HEK293 (cell line): ENCODE results near the gene ELL2.
A peak's percentile ranks its signal among the peaks of the same experiment; 100 is the strongest.

Experiments
- CTCF ChIA-PET: fragments of 350-600 bp; formaldehyde crosslinking; extraction: SDS; loops from one replicate; lab custom pipeline; 2021; ENCODE audit warnings: antibody characterized with exemption; lab: Yijun Ruan, JAX
- POLR2A ChIA-PET: fragments of 300-600 bp; formaldehyde crosslinking; extraction: SDS; loops from one replicate; lab custom pipeline; 2020; ENCODE audit warnings: antibody characterized with exemption, inconsistent platforms; lab: Yijun Ruan, JAX
- H3K27ac ChIP-seq: fragments of 200-500 bp; sonication (Bioruptor generic); 2 replicates; pipeline ENCODE4 v1.5.1; 2014; ENCODE audit warnings: low read depth, low read length, control low read depth, inconsistent platforms; ENCODE audit errors: extremely low read depth
- H3K36me3 ChIP-seq, 2 experiments: fragments of 200-500 bp in 1 of 2; sonication (Bioruptor generic) in 1 of 2; 1 replicate in 1 of 2; 2 replicates in 1 of 2; pipeline ENCODE4 v1.5.1; 2014 to 2017; ENCODE audit warnings: inconsistent platforms in 2 of 2, low read length in 2 of 2; ENCODE audit not compliant: control insufficient read depth in 2 of 2, insufficient read depth in 1 of 2
- H3K4me1 ChIP-seq: fragments of 200-500 bp; sonication (Bioruptor generic); 2 replicates; pipeline ENCODE4 v1.5.1; 2014; ENCODE audit warnings: mild to moderate bottlenecking, low read length, inconsistent platforms; ENCODE audit not compliant: control insufficient read depth, insufficient read depth
- H3K4me3 ChIP-seq: 2 replicates; pipeline ENCODE4 v1.5.1; 2011; ENCODE audit warnings: low read depth, mild to moderate bottlenecking, control low read depth, low read length, moderate library complexity
- H3K9me3 ChIP-seq: fragments of 200-500 bp; sonication (Bioruptor generic); 2 replicates; pipeline ENCODE4 v1.5.1; 2014; ENCODE audit warnings: low read depth, low read length, inconsistent platforms; ENCODE audit not compliant: control insufficient read depth, insufficient read depth
- HOXA7 ChIP-seq: sonication (generic); formaldehyde crosslinking; IDR thresholded peaks from 2 replicates; pipeline ENCODE4 v1.8.1; 2022; ENCODE audit warnings: missing genetic modification reagents, borderline replicate concordance
- KLF7 ChIP-seq: fragments of 450-650 bp; formaldehyde crosslinking; IDR thresholded peaks from 2 replicates; pipeline ENCODE4 v1.5.1; 2016; ENCODE audit warnings: missing biosample characterization, missing genetic modification characterization, borderline replicate concordance
- REPIN1 ChIP-seq: fragments of 450-650 bp; formaldehyde crosslinking; IDR thresholded peaks from 2 replicates; pipeline ENCODE4 v1.5.1; 2017; ENCODE audit warnings: missing biosample characterization, missing genetic modification characterization, low read depth
- SETDB1 ChIP-seq: IDR thresholded peaks from one replicate; pipeline ENCODE4 v1.6.1; 2017; ENCODE audit warnings: mild to moderate bottlenecking, low read length, moderate library complexity, mixed read lengths; ENCODE audit not compliant: insufficient read length
- ZBTB17 ChIP-seq: fragments of 450-650 bp; formaldehyde crosslinking; IDR thresholded peaks from 2 replicates; pipeline ENCODE4 v1.5.1; 2016; ENCODE audit warnings: missing biosample characterization, missing genetic modification characterization
- ZEB2 ChIP-seq: fragments of 450-650 bp; formaldehyde crosslinking; IDR thresholded peaks from 2 replicates; pipeline ENCODE4 v1.5.1; 2016; ENCODE audit warnings: missing biosample characterization, missing genetic modification characterization
- ZNF169 ChIP-seq: fragments of 450-650 bp; formaldehyde crosslinking; IDR thresholded peaks from 2 replicates; pipeline ENCODE4 v1.5.1; 2016; ENCODE audit warnings: missing biosample characterization, missing genetic modification characterization
- ZNF2 ChIP-seq: fragments of 450-650 bp; formaldehyde crosslinking; IDR thresholded peaks from 2 replicates; pipeline ENCODE4 v1.5.1; 2016; ENCODE audit warnings: missing biosample characterization, missing genetic modification characterization
- ZNF23 ChIP-seq: fragments of 450-650 bp; formaldehyde crosslinking; IDR thresholded peaks from 2 replicates; pipeline ENCODE4 v1.5.1; 2016; ENCODE audit warnings: missing biosample characterization, missing genetic modification characterization, borderline replicate concordance
- ZNF274 ChIP-seq, 2 experiments: fragments of 200-500 bp in 1 of 2; fragments of 450-650 bp in 1 of 2; sonication (Bioruptor generic) in 1 of 2; formaldehyde crosslinking in 1 of 2; IDR thresholded peaks; 2 replicates each; pipeline versions ENCODE4 v1.5.1 to v1.6.1; 2014 to 2016; ENCODE audit warnings: borderline replicate concordance in 1 of 2, inconsistent platforms in 1 of 2, low read length in 1 of 2, missing biosample characterization in 1 of 2, missing genetic modification characterization in 1 of 2
- ZNF354C ChIP-seq: fragments of 450-650 bp; formaldehyde crosslinking; IDR thresholded peaks from 2 replicates; pipeline ENCODE4 v1.5.1; 2016; ENCODE audit warnings: missing biosample characterization, missing genetic modification characterization, low read depth, borderline replicate concordance
- ZNF366 ChIP-seq: fragments of 450-650 bp; formaldehyde crosslinking; conservative IDR thresholded peaks from 2 replicates; pipeline ENCODE4 v1.5.1; 2016; ENCODE audit warnings: missing biosample characterization, missing genetic modification characterization
- ZNF549 ChIP-seq: fragments of 450-650 bp; IDR thresholded peaks from 2 replicates; pipeline ENCODE4 v1.5.1; 2018; ENCODE audit warnings: missing biosample characterization, missing genetic modification characterization, mild to moderate bottlenecking, inconsistent platforms, moderate library complexity
- ZNF600 ChIP-seq: fragments of 450-650 bp; formaldehyde crosslinking; IDR thresholded peaks from 2 replicates; pipeline ENCODE4 v1.5.1; 2016; ENCODE audit warnings: missing biosample characterization, missing genetic modification characterization
- ZNF660 ChIP-seq: fragments of 450-650 bp; IDR thresholded peaks from 2 replicates; pipeline ENCODE4 v1.5.1; 2018; ENCODE audit warnings: missing biosample characterization, mild to moderate bottlenecking, missing genetic modification characterization
- ZNF843 ChIP-seq: fragments of 450-650 bp; formaldehyde crosslinking; IDR thresholded peaks from 2 replicates; pipeline ENCODE4 v1.5.1; 2016; ENCODE audit warnings: missing biosample characterization, missing genetic modification characterization
- TF ChIP-seq, protein P1 (sequence below): fragments of 450-650 bp; formaldehyde crosslinking; IDR thresholded peaks from 2 replicates; pipeline ENCODE4 v1.5.1; 2017; ENCODE audit warnings: missing biosample characterization, missing genetic modification characterization
- TF ChIP-seq, protein P2 (sequence below): fragments of 450-650 bp; formaldehyde crosslinking; IDR thresholded peaks from 2 replicates; pipeline ENCODE4 v1.5.0; 2017; ENCODE audit warnings: missing biosample characterization, missing genetic modification characterization, borderline replicate concordance
- TF ChIP-seq, protein P3 (sequence below): fragments of 450-650 bp; formaldehyde crosslinking; IDR thresholded peaks from 2 replicates; pipeline ENCODE4 v1.5.1; 2016; ENCODE audit warnings: missing biosample characterization, missing genetic modification characterization
- TF ChIP-seq, protein P4 (sequence below): fragments of 450-650 bp; formaldehyde crosslinking; optimal IDR thresholded peaks from 2 replicates; pipeline ENCODE3; 2016; ENCODE audit warnings: missing biosample characterization, mild to moderate bottlenecking, missing genetic modification characterization
- TF ChIP-seq, protein P5 (sequence below): fragments of 450-650 bp; formaldehyde crosslinking; IDR thresholded peaks from 2 replicates; pipeline ENCODE4 v1.5.1; 2016; ENCODE audit warnings: missing biosample characterization, missing genetic modification characterization, borderline replicate concordance
- TF ChIP-seq, protein P6 (sequence below): fragments of 450-650 bp; formaldehyde crosslinking; IDR thresholded peaks from 2 replicates; pipeline ENCODE4 v1.5.1; 2016; ENCODE audit warnings: missing biosample characterization, missing genetic modification characterization

ELL2 gene

DNA sequence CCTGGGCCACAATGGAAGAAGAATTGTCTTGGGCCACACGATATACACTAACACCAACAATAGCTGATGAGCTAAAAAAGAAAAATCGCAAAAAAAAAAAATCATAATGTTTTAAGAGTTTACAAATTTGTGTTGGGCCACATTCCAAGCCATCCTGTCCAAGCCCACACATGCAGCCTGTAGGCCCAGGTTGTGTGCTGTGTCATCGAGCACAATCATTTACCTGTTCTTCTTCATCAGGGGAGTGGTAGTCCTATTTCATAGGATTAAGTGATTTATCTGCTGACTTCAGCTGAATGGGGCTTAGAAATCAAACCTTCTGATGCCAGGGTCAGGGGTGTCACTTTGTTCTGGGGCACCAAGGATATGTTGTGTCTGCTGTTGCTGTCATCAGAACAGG is 44.6 kb upstream of the ELL2 start (continued):
- no peak for TF ChIP-seq ZNF549
- no peak for TF ChIP-seq ZEB2 (tag by site-specific recombination)
- TF ChIP-seq ZNF2 (tag by site-specific recombination): no peak
- TF ChIP-seq, protein P1, sequence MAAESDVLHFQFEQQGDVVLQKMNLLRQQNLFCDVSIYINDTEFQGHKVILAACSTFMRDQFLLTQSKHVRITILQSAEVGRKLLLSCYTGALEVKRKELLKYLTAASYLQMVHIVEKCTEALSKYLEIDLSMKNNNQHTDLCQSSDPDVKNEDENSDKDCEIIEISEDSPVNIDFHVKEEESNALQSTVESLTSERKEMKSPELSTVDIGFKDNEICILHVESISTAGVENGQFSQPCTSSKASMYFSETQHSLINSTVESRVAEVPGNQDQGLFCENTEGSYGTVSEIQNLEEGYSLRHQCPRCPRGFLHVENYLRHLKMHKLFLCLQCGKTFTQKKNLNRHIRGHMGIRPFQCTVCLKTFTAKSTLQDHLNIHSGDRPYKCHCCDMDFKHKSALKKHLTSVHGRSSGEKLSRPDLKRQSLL (tag by site-specific recombination): no peak
- TF ChIP-seq, protein P2, sequence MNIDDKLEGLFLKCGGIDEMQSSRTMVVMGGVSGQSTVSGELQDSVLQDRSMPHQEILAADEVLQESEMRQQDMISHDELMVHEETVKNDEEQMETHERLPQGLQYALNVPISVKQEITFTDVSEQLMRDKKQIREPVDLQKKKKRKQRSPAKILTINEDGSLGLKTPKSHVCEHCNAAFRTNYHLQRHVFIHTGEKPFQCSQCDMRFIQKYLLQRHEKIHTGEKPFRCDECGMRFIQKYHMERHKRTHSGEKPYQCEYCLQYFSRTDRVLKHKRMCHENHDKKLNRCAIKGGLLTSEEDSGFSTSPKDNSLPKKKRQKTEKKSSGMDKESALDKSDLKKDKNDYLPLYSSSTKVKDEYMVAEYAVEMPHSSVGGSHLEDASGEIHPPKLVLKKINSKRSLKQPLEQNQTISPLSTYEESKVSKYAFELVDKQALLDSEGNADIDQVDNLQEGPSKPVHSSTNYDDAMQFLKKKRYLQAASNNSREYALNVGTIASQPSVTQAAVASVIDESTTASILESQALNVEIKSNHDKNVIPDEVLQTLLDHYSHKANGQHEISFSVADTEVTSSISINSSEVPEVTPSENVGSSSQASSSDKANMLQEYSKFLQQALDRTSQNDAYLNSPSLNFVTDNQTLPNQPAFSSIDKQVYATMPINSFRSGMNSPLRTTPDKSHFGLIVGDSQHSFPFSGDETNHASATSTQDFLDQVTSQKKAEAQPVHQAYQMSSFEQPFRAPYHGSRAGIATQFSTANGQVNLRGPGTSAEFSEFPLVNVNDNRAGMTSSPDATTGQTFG (tag by site-specific recombination): no peak
- no peak for TF ChIP-seq REPIN1 (tag by site-specific recombination)
- TF ChIP-seq HOXA7 (CRISPR knock-in tag): no peak

DNA sequence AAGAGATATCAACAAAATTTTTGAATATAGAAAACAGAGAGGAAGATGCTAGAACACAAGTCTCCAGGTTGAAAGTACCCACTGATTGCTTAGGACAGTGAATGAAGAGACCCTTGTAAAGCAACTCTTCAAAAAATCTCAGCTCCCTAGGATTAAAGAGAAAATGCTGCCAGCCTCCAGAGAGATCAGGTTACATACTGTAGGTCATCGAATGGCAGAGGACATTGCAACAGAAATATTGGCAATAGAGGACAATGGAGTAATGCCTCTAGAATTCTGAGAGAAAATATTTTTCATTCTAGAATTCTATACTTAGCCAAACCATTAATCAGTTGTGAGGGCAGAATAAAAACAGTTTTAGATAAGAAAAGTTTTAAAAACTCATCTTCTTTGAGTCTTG is 43.1 kb upstream of the ELL2 start:
- Histone ChIP-seq H3K4me1 (no peaks in the 10 kb centered on the region), H3K4me3 (no peak overlapping the region), H3K36me3 (no peaks in the 10 kb centered on the region), H3K27ac (no peak overlapping the region), H3K9me3 (no peaks in the 10 kb centered on the region)
- TF ChIP-seq SETDB1: peak; percentile 71
- no peak for TF ChIP-seq ZBTB17 (tag by site-specific recombination)
- CTCF ChIA-PET: interaction anchor here (0.6 kb wide), 1 partner anchor 673 kb away, joined by 4 read pairs; no protein-coding TSS in a partner anchor
- POLR2A ChIA-PET: no interaction called here

DNA sequence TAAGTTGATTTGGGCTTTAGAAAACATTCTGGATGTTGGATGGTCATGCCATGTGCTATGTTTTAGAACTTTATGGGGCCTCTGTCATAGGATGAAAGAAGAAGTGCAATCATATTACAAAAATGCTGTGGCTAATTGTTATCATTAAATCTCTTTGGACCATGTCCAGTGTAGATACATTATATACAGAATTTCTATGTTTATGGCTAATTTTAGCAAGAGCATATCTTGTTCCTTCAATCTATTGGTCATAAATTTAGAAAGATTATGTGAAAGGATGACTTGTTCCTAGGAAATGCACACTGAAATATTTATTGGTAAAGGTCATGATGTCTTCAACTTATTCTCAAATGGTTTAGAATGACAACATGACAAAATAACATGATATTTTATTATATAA is 42.4 kb upstream of the ELL2 start:
- Histone ChIP-seq H3K9me3 (no peaks in the 10 kb centered on the region), H3K4me1 (no peaks in the 10 kb centered on the region), H3K27ac (no peak overlapping the region), H3K36me3 (no peaks in the 10 kb centered on the region), H3K4me3 (no peak overlapping the region)
- POLR2A ChIA-PET: no interaction called here
- CTCF ChIA-PET: no interaction called here
- TF ChIP-seq ZNF354C (tag by site-specific recombination) (no peak), ZNF549 (no peak), ZNF843 (tag by site-specific recombination) (no peak), ZNF23 (tag by site-specific recombination) (no peak), KLF7 (tag by site-specific recombination) (no peak), ZNF366 (tag by site-specific recombination) (no peak), ZNF600 (tag by site-specific recombination) (no peak), ZNF169 (tag by site-specific recombination) (no peak), ZNF274 (IDR thresholded peaks at IDR 0.05; ENCODE audit: low read length) (no peak), ZNF274 (tag by site-specific recombination; IDR thresholded peaks at IDR 0.05; ENCODE audit: borderline replicate concordance) (no peak), ZNF660 (tag by site-specific recombination) (no peak)
- TF ChIP-seq, protein P3, sequence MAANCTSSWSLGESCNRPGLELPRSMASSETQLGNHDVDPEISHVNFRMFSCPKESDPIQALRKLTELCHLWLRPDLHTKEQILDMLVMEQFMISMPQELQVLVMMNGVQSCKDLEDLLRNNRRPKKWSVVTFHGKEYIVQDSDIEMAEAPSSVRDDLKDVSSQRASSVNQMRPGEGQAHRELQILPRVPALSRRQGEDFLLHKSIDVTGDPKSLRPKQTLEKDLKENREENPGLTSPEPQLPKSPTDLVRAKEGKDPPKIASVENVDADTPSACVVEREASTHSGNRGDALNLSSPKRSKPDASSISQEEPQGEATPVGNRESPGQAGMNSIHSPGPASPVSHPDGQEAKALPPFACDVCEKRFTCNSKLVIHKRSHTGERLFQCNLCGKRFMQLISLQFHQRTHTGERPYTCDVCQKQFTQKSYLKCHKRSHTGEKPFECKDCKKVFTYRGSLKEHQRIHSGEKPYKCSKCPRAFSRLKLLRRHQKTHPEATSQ (tag by site-specific recombination): no peak
- TF ChIP-seq, protein P4, sequence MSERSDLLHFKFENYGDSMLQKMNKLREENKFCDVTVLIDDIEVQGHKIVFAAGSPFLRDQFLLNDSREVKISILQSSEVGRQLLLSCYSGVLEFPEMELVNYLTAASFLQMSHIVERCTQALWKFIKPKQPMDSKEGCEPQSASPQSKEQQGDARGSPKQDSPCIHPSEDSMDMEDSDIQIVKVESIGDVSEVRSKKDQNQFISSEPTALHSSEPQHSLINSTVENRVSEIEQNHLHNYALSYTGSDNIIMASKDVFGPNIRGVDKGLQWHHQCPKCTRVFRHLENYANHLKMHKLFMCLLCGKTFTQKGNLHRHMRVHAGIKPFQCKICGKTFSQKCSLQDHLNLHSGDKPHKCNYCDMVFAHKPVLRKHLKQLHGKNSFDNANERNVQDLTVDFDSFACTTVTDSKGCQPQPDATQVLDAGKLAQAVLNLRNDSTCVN (tag by site-specific recombination): no peak
- TF ChIP-seq, protein P5, sequence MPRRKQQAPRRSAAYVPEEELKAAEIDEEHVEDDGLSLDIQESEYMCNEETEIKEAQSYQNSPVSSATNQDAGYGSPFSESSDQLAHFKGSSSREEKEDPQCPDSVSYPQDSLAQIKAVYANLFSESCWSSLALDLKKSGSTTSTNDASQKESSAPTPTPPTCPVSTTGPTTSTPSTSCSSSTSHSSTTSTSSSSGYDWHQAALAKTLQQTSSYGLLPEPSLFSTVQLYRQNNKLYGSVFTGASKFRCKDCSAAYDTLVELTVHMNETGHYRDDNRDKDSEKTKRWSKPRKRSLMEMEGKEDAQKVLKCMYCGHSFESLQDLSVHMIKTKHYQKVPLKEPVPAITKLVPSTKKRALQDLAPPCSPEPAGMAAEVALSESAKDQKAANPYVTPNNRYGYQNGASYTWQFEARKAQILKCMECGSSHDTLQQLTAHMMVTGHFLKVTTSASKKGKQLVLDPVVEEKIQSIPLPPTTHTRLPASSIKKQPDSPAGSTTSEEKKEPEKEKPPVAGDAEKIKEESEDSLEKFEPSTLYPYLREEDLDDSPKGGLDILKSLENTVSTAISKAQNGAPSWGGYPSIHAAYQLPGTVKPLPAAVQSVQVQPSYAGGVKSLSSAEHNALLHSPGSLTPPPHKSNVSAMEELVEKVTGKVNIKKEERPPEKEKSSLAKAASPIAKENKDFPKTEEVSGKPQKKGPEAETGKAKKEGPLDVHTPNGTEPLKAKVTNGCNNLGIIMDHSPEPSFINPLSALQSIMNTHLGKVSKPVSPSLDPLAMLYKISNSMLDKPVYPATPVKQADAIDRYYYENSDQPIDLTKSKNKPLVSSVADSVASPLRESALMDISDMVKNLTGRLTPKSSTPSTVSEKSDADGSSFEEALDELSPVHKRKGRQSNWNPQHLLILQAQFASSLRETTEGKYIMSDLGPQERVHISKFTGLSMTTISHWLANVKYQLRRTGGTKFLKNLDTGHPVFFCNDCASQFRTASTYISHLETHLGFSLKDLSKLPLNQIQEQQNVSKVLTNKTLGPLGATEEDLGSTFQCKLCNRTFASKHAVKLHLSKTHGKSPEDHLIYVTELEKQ (tag by site-specific recombination): no peak
- TF ChIP-seq, protein P6, sequence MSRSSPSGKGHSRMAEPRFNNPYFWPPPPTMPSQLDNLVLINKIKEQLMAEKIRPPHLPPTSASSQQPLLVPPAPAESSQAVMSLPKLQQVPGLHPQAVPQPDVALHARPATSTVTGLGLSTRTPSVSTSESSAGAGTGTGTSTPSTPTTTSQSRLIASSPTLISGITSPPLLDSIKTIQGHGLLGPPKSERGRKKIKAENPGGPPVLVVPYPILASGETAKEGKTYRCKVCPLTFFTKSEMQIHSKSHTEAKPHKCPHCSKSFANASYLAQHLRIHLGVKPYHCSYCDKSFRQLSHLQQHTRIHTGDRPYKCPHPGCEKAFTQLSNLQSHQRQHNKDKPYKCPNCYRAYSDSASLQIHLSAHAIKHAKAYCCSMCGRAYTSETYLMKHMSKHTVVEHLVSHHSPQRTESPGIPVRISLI (tag by site-specific recombination): no peak
